Chondrocyte (in vitro differentiated cells): ENCODE data around the gene PRKAG2. TPM values are rescaled to one million over a fixed set of nuclear protein-coding genes. Genes with fewer than 3 reads are reported as not detected.

Source experiments
- DNase-seq: peaks from one replicate; pipeline ENCODE4 v3.0.0; 2021; ENCODE audit warnings: mixed read lengths, low spot score
- H3K27ac Mint-ChIP-seq: one replicate; pipeline ENCODE4 v1.8.0; 2021; ENCODE audit warnings: mild to moderate bottlenecking, moderate library complexity, mixed read lengths; ENCODE audit not compliant: unreplicated experiment
- H3K27me3 Mint-ChIP-seq: 2 replicates; pipeline ENCODE4 v1.8.0; 2021; ENCODE audit warnings: low read depth, mixed read lengths
- H3K36me3 Mint-ChIP-seq: 2 replicates; pipeline ENCODE4 v1.8.0; 2021; ENCODE audit warnings: low read depth, mixed read lengths
- H3K4me1 Mint-ChIP-seq: 2 replicates; pipeline ENCODE4 v1.8.0; 2021; ENCODE audit warnings: low read depth, mild to moderate bottlenecking, mixed read lengths
- H3K4me3 Mint-ChIP-seq: one replicate; pipeline ENCODE4 v1.8.0; 2021; ENCODE audit warnings: mild to moderate bottlenecking, moderate library complexity, mixed read lengths; ENCODE audit not compliant: unreplicated experiment
- H3K9me3 Mint-ChIP-seq: 2 replicates; pipeline ENCODE4 v1.8.0; 2021; ENCODE audit warnings: low read depth, mixed read lengths
- total RNA-seq: library from RNA; stranded (reverse); gene quantifications from 3 replicates; pipeline ENCODE4 v1.2.1, GENCODE V29; 2021
- TF ChIP-seq, protein P1 (sequence below): fragments of 200-600 bp; sonication (generic); IDR thresholded peaks from 2 replicates; pipeline ENCODE4 v1.5.0; 2021; ENCODE audit warnings: antibody characterized with exemption, mild to moderate bottlenecking, moderate library complexity

The PRKAG2 gene
- total RNA-seq, 1 donor from 2014 or later, result 35.4 TPM

DNA sequence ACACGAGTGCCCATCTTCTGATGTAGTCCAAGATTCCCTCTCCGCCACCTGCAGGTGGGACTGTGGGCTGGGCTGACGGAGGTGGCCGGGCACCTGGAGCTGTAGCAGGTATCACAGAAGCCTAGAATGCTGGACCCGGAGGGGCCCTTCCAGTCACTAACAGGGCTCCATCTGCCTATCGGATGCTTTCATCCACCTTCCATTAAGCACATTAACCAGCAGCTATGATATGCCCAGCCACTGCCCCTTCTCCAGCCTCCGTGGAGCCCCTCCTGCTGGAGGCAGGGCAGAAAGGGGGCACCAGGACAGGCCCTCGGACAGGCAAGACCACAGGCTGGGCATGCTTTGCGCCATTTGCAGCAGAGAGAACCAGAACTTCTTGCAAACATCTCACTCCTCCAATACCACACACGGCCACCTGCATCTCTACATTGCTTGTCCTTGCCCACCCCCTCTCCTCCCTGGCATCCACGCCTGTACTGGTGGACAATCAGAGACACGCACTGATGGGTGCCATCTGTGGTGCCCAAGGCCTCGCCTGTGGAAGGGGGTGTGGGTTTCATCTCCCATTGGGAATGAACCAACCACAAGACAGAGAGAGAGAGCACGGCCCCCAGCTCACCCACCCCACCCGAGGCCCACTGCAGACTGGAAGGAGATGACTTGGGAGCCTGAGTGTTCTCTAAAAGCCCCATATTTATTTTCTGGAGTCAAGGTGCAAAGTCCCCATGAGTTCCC, 16.8 kb downstream of the PRKAG2 start:
- TF ChIP-seq, protein P1, sequence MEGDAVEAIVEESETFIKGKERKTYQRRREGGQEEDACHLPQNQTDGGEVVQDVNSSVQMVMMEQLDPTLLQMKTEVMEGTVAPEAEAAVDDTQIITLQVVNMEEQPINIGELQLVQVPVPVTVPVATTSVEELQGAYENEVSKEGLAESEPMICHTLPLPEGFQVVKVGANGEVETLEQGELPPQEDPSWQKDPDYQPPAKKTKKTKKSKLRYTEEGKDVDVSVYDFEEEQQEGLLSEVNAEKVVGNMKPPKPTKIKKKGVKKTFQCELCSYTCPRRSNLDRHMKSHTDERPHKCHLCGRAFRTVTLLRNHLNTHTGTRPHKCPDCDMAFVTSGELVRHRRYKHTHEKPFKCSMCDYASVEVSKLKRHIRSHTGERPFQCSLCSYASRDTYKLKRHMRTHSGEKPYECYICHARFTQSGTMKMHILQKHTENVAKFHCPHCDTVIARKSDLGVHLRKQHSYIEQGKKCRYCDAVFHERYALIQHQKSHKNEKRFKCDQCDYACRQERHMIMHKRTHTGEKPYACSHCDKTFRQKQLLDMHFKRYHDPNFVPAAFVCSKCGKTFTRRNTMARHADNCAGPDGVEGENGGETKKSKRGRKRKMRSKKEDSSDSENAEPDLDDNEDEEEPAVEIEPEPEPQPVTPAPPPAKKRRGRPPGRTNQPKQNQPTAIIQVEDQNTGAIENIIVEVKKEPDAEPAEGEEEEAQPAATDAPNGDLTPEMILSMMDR, result no peak
- H3K36me3 Mint-ChIP-seq, result no peaks in the 10 kb centered on the region
- peak; percentile 46 for DNase-seq
- H3K4me1 Mint-ChIP-seq, result no peaks in the 10 kb centered on the region
- H3K9me3 Mint-ChIP-seq, result no peaks in the 10 kb centered on the region
- no peak overlapping the region for H3K27ac Mint-ChIP-seq
- no peak overlapping the region for H3K4me3 Mint-ChIP-seq
- H3K27me3 Mint-ChIP-seq, result peaks cover 24% of the 10 kb centered on the region

DNA sequence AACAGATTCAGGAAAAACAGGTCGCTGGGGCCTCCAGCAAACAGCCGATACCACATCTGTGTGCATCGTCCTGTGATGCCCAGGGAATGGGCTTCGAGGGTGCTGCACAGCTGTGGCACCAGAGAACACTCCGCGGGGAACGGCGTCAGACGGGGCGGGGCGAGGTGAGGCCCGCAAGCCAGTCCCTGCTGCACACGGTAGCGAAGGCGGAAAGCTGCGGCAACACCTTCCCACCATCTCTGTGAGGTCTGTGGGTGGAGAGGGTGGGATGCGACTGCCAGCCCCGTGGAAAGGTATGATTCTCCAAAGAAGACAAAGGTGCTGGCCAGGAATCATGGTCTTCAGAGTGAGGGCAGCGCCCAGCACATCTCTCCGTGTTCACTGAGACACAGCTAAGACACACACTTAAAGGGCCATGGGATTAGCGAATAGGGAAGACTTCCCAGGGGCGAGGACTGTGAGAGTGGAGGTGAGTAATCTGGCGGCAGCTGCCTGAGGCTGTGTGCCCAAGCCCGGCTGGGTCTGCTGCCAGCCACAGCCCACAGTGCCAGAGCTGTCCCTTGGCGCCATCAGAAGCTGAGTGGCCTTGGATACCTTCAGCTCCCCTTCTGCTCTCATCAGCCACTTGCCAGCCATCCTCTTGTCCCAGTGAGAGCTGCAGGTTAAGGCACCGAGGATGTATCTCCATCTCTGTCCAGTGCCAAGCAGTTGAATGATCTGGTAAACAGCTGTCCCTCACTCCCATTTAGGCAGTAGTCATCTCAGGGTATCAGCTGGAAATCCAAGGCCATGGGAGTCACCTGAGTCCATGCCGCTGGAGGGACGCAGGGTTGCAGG, 17.6 kb downstream of the PRKAG2 start:
- Mint-ChIP-seq H3K4me3 (no peak overlapping the region), H3K27me3 (peaks cover 24% of the 10 kb centered on the region), H3K27ac (no peak overlapping the region), H3K4me1 (no peaks in the 10 kb centered on the region), H3K36me3 (no peaks in the 10 kb centered on the region), H3K9me3 (no peaks in the 10 kb centered on the region)
- peak; percentile 61 for DNase-seq
- TF ChIP-seq, protein P1, result no peak

DNA sequence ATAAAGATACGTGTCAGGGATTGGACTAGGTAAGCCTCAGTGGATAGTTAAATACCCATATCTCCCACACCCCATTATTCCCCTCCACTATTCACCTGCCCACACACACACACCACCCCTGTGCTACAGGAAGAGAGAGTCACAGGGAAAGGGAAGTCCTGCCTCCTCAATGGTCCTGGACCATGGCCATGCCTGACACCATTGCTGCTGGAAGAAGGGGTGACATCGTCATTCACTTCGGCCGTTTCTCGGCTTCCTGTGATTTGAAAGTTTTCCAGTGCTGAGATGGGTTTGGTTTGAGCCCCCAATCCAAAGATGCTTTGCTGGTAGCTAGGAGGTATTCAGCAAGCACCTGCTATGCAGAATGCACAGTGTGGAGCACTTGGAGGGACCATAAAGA, 18.5 kb downstream of the PRKAG2 start:
- TF ChIP-seq, protein P1, result no peak
- no peak overlapping the region for H3K4me3 Mint-ChIP-seq
- no peaks in the 10 kb centered on the region for H3K9me3 Mint-ChIP-seq
- no peaks in the 10 kb centered on the region for H3K4me1 Mint-ChIP-seq
- no peak overlapping the region for H3K27ac Mint-ChIP-seq
- H3K27me3 Mint-ChIP-seq, result peaks cover 25% of the 10 kb centered on the region
- DNase-seq, result peak; percentile 55
- H3K36me3 Mint-ChIP-seq, result no peaks in the 10 kb centered on the region

DNA sequence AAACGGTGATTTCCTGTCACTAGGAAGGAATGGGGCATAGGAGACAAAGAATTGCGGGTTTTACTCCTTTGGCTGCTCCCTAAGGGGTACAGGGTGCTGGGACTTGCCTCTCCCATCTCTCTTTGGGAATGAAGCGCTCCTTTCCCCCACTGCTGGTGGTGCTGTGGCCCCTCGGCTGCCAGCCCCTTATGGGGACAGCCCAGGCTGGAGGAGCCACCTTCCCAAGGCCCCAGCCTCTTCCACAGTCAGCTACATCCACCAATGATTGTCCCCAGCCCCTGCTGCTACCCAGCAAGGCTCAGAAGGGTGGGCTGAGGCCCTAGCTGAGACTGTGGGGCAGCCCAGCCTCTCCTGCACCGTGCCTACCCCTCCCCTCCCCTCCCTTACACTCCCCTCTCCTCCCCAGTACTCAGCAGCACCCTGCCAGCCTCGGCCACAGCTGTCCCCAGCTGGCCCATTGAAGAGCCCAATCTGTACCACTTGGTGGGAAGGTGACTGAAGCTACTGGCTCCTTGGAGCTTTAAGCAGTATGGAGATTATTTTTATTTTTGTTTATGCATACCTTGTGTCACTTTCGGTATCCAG, 19.0 kb downstream of the PRKAG2 start:
- Mint-ChIP-seq H3K36me3 (no peaks in the 10 kb centered on the region), H3K9me3 (no peaks in the 10 kb centered on the region), H3K27me3 (peaks cover 27% of the 10 kb centered on the region), H3K4me3 (no peak overlapping the region), H3K27ac (no peak overlapping the region), H3K4me1 (no peaks in the 10 kb centered on the region)
- peak; percentile 53 for DNase-seq
- TF ChIP-seq, protein P1, result no peak

DNA sequence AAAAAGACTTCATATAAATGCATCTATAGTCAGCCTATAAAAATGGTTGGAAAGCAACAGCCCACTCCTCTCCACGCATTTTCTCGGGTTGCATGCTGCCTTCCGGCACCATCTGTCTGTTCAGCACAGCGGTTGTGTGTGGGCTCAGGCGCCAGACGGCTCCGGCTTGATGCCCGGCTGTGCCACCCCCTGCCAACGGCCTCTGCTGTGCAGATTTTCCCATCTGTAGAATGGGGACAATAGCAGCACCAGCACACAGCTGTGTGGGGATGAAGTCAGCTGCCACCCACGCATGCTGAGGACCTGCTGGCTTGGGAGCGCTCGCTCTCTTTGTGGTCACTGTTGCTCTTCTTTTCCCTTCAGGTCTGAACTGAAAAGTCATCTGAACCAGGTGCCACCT, 19.5 kb downstream of the PRKAG2 start:
- Mint-ChIP-seq H3K9me3 (no peaks in the 10 kb centered on the region), H3K36me3 (no peaks in the 10 kb centered on the region), H3K4me1 (no peaks in the 10 kb centered on the region), H3K27ac (no peak overlapping the region), H3K4me3 (no peak overlapping the region), H3K27me3 (peaks cover 28% of the 10 kb centered on the region)
- TF ChIP-seq, protein P1, result no peak
- DNase-seq, result peak; percentile 75
